Activated CD4-positive, alpha-beta memory T cell treated with anti-CD3 and anti-CD28 coated beads, Interleukin-2, amount 10 ng/mL, durations not matched to agents 7 days and 5 days (primary cell): ENCODE measurements around the gene CASD1. TPM values are rescaled to one million over a fixed set of nuclear protein-coding genes. Genes with fewer than 3 reads are reported as not detected.

Experiments
- CTCF ChIA-PET: fragments of 350-600 bp; sonication (Branson Sonifier 250); formaldehyde crosslinking; loops from one replicate; lab custom pipeline; 2021; ENCODE audit warnings: antibody characterized with exemption, inconsistent platforms; lab: Charles Lee
- POLR2A ChIA-PET: fragments of 350-600 bp; sonication (Branson Sonifier 250); formaldehyde crosslinking; loops from one replicate; lab custom pipeline; 2021; ENCODE audit warnings: antibody characterized with exemption; lab: Charles Lee
- DNase-seq: peaks from one replicate; pipeline ENCODE4 v3.0.0-alpha.2; 2020
- H3K27ac Mint-ChIP-seq: one replicate; pipeline ENCODE4 v1.8.0; 2021; ENCODE audit warnings: mild to moderate bottlenecking, mixed read lengths
- H3K27me3 Mint-ChIP-seq: one replicate; pipeline ENCODE4 v1.8.0; 2021; ENCODE audit warnings: mixed read lengths
- H3K36me3 Mint-ChIP-seq: one replicate; pipeline ENCODE4 v1.8.0; 2021; ENCODE audit warnings: low read depth, mixed read lengths
- H3K4me1 Mint-ChIP-seq: one replicate; pipeline ENCODE4 v1.8.0; 2021; ENCODE audit warnings: mixed read lengths
- H3K4me3 Mint-ChIP-seq: one replicate; pipeline ENCODE4 v1.8.0; 2021; ENCODE audit warnings: mild to moderate bottlenecking, mixed read lengths
- H3K9me3 Mint-ChIP-seq: one replicate; pipeline ENCODE4 v1.8.0; 2021; ENCODE audit warnings: mixed read lengths
- total RNA-seq, 2 experiments: library from RNA; stranded (reverse); gene quantifications; one replicate each; pipeline ENCODE4 v1.2.3, GENCODE V29; 2021

The CASD1 gene
- total RNA-seq, 2 experiments from 2014 or later, result 9.6 to 13.0 TPM

DNA sequence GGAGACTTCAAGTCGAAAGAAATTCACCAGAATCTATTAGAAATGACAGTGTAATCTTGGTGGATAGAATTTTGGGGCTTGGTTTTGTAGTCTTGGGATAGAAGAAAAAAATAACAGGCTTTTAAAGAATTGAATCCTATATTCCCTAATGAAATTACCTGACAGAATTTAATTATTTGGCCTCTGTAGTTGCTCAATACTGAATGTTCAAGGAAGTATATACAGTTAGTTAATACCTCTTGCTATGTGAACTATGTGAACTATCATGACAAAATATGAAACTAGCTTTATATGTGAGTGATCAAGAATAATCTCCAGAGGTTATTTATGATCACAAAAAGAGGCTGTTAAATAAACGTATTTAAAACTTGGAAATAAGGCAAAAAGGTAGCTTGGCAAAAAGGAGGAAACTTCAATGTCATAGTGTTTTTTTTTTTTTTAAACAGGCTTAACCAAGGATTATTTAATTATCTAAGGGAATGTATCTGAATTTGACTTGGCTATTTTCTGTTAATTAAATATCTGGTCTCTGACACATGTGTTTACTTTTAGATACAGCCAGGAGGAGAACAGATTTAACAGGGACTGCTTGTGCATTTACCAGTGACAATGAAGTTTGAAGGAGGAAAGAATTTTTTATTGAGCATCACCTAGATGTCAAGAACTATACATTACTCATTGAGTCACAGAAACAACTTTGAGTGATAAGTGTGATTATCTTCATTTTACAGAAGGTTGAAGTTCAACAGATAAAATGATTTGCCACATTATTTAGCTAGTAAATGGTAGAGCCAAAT lies 11.5 kb upstream of the CASD1 start:
- Mint-ChIP-seq H3K4me1 (peaks cover under 1% of the 10 kb centered on the region), H3K27ac (no peak overlapping the region), H3K27me3 (peaks cover 19% of the 10 kb centered on the region), H3K36me3 (peaks cover 2% of the 10 kb centered on the region), H3K4me3 (no peak overlapping the region), H3K9me3 (no peaks in the 10 kb centered on the region)
- DNase-seq, result no peak
- POLR2A ChIA-PET, result no interaction called here
- CTCF ChIA-PET, result no interaction called here

GRCh38 chr7:94498918-94499317 lies 10.7 kb upstream of the CASD1 start:
- ChIA-PET POLR2A (no interaction called here), CTCF (no interaction called here)
- Mint-ChIP-seq H3K4me3 (no peak overlapping the region), H3K27me3 (peaks cover 18% of the 10 kb centered on the region), H3K27ac (no peak overlapping the region), H3K36me3 (peaks cover 2% of the 10 kb centered on the region), H3K4me1 (no peaks in the 10 kb centered on the region), H3K9me3 (no peaks in the 10 kb centered on the region)
- no peak for DNase-seq

DNA sequence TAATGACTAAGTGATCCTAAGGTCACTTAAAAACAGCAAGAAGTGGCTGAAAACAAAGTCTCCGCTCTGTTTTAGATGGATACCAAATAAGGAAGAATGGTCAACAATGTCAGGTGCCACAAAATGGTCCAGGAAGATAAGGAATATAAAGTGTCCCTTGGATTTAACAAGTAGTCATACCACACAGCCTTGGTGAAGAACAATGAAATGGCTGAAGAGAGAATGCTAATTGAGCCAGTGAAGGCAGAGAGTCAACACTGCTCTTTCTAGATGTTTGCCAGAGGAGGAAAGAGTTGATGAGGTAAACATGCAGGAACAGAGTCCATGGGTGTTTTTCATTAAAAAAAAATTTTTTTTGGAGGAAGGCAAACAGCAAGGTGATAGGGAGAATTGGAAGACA lies 2.1 kb upstream of the CASD1 start:
- no peaks in the 10 kb centered on the region for H3K9me3 Mint-ChIP-seq
- H3K4me3 Mint-ChIP-seq, result no peak overlapping the region
- ChIA-PET POLR2A (no interaction called here), CTCF (no interaction called here)
- no peak for DNase-seq
- peaks cover 26% of the 10 kb centered on the region for H3K4me1 Mint-ChIP-seq
- H3K36me3 Mint-ChIP-seq, result peaks cover 6% of the 10 kb centered on the region
- peaks cover 3% of the 10 kb centered on the region for H3K27me3 Mint-ChIP-seq
- H3K27ac Mint-ChIP-seq, result no peak overlapping the region

- CTCF ChIA-PET, result no interaction called here
- no peak overlapping the region for H3K4me3 Mint-ChIP-seq
- no peaks in the 10 kb centered on the region for H3K9me3 Mint-ChIP-seq
- no peak for DNase-seq
- H3K27ac Mint-ChIP-seq, result no peak overlapping the region
- H3K4me1 Mint-ChIP-seq, result peaks cover 30% of the 10 kb centered on the region
- H3K27me3 Mint-ChIP-seq, result peaks cover 3% of the 10 kb centered on the region
- POLR2A ChIA-PET, result no interaction called here
- H3K36me3 Mint-ChIP-seq, result peaks cover 6% of the 10 kb centered on the region
Measured at GRCh38 chr7:94507962-94508361, 1.6 kb upstream of the CASD1 start.

GRCh38 chr7:94509887-94510581 lies 425 bp downstream of the CASD1 start:
- Mint-ChIP-seq H3K36me3 (peaks cover 12% of the 10 kb centered on the region), H3K27ac (peak overlapping the region; percentile 85), H3K27me3 (no peaks in the 10 kb centered on the region), H3K4me1 (peaks cover 39% of the 10 kb centered on the region), H3K9me3 (no peaks in the 10 kb centered on the region), H3K4me3 (peak overlapping the region; percentile 74)
- peak; percentile 73 for DNase-seq
- POLR2A ChIA-PET, result interaction anchor here (0.9 to 1.3 kb wide), 3 partner anchors 18 to 147 kb away, joined by 3 to 4 read pairs (median 3); no protein-coding TSS in a partner anchor
- CTCF ChIA-PET, result no interaction called here

GRCh38 chr7:94510582-94511496 lies 1.2 kb downstream of the CASD1 start:
- peaks cover 45% of the 10 kb centered on the region for H3K4me1 Mint-ChIP-seq
- peaks cover 12% of the 10 kb centered on the region for H3K36me3 Mint-ChIP-seq
- no peaks in the 10 kb centered on the region for H3K9me3 Mint-ChIP-seq
- CTCF ChIA-PET, result interaction anchor here (0.9 kb wide), 1 partner anchor 146 kb away, joined by 3 read pairs; no protein-coding TSS in a partner anchor
- DNase-seq, result peak; percentile 47
- peak overlapping the region; percentile 85 for H3K27ac Mint-ChIP-seq
- H3K4me3 Mint-ChIP-seq, result peak overlapping the region; percentile 72
- POLR2A ChIA-PET, result interaction anchor here (0.9 to 1.3 kb wide), 3 partner anchors 19 to 146 kb away, joined by 3 to 4 read pairs (median 3); no protein-coding TSS in a partner anchor
- no peaks in the 10 kb centered on the region for H3K27me3 Mint-ChIP-seq

- Mint-ChIP-seq H3K4me1 (peaks cover 48% of the 10 kb centered on the region), H3K27ac (no peak overlapping the region), H3K36me3 (peaks cover 12% of the 10 kb centered on the region), H3K27me3 (no peaks in the 10 kb centered on the region), H3K4me3 (peak overlapping the region; percentile 3), H3K9me3 (no peaks in the 10 kb centered on the region)
- no peak for DNase-seq
- POLR2A ChIA-PET, result interaction anchor here (1.2 kb wide), 1 partner anchor 18 kb away, joined by 3 read pairs; no protein-coding TSS in a partner anchor
- CTCF ChIA-PET, result interaction anchor here (0.9 kb wide), 1 partner anchor 145 kb away, joined by 3 read pairs; no protein-coding TSS in a partner anchor
Measured at GRCh38 chr7:94511718-94512117, 2.1 kb downstream of the CASD1 start.

GRCh38 chr7:94512735-94513564 lies 3.3 kb downstream of the CASD1 start:
- Mint-ChIP-seq H3K36me3 (peaks cover 17% of the 10 kb centered on the region), H3K4me1 (peaks cover 48% of the 10 kb centered on the region), H3K4me3 (no peak overlapping the region), H3K27ac (no peak overlapping the region), H3K9me3 (no peaks in the 10 kb centered on the region), H3K27me3 (no peaks in the 10 kb centered on the region)
- ChIA-PET POLR2A (interaction anchor here (0.9 to 1.2 kb wide), 2 partner anchors 17 to 145 kb away, joined by 3 read pairs; no protein-coding TSS in a partner anchor), CTCF (no interaction called here)
- no peak for DNase-seq

- Mint-ChIP-seq H3K4me3 (no peak overlapping the region), H3K4me1 (peaks cover 46% of the 10 kb centered on the region), H3K9me3 (no peaks in the 10 kb centered on the region), H3K27me3 (no peaks in the 10 kb centered on the region), H3K27ac (no peak overlapping the region), H3K36me3 (peaks cover 19% of the 10 kb centered on the region)
- DNase-seq, result no peak
- ChIA-PET CTCF (no interaction called here), POLR2A (interaction anchor here (0.9 kb wide), 1 partner anchor 144 kb away, joined by 3 read pairs; no protein-coding TSS in a partner anchor)
Measured at GRCh38 chr7:94513565-94513860, 3.9 kb downstream of the CASD1 start.

- no peaks in the 10 kb centered on the region for H3K9me3 Mint-ChIP-seq
- no peak for DNase-seq
- CTCF ChIA-PET, result no interaction called here
- no peak overlapping the region for H3K4me3 Mint-ChIP-seq
- POLR2A ChIA-PET, result no interaction called here
- H3K27me3 Mint-ChIP-seq, result no peaks in the 10 kb centered on the region
- no peak overlapping the region for H3K27ac Mint-ChIP-seq
- peaks cover 42% of the 10 kb centered on the region for H3K4me1 Mint-ChIP-seq
- H3K36me3 Mint-ChIP-seq, result peaks cover 22% of the 10 kb centered on the region
Measured at GRCh38 chr7:94514140-94514889, 4.7 kb downstream of the CASD1 start.

GRCh38 chr7:94514917-94515316 lies 5.3 kb downstream of the CASD1 start:
- H3K27ac Mint-ChIP-seq, result no peak overlapping the region
- H3K4me1 Mint-ChIP-seq, result peaks cover 41% of the 10 kb centered on the region
- no peaks in the 10 kb centered on the region for H3K27me3 Mint-ChIP-seq
- no peak for DNase-seq
- no peaks in the 10 kb centered on the region for H3K9me3 Mint-ChIP-seq
- H3K36me3 Mint-ChIP-seq, result peaks cover 23% of the 10 kb centered on the region
- ChIA-PET CTCF (interaction anchor here (0.7 kb wide), 1 partner anchor 185 kb away, joined by 4 read pairs; no protein-coding TSS in a partner anchor), POLR2A (no interaction called here)
- no peak overlapping the region for H3K4me3 Mint-ChIP-seq
